Panc1 (cell line): Measurements from ENCODE around the gene RYR3. TPM values are rescaled to one million over a fixed set of nuclear protein-coding genes. Genes with fewer than 3 reads are reported as not detected.

ENCODE experiments used
- ATAC-seq: fragments of 200-7000 bp; cut with Tn5 transposase; 2 replicates; pipeline ENCODE4 v1.9.1; 2020; ENCODE audit warnings: mild to moderate bottlenecking, moderate library complexity
- BruUV-seq: library from RNA; stranded (reverse); fragments of 400-500 nt; replicated peaks from 2 replicates; lab custom pipeline; 2021; lab: Mats Ljungman, UMichigan
- CTCF ChIA-PET: fragments of 300-600 bp; sonication (Branson Sonifier 250); formaldehyde crosslinking; loops from one replicate; lab custom pipeline; 2022; ENCODE audit warnings: antibody characterized with exemption; lab: Charles Lee
- POLR2A ChIA-PET: fragments of 300-600 bp; sonication (Branson Sonifier 250); formaldehyde crosslinking; loops from one replicate; lab custom pipeline; 2022; ENCODE audit warnings: antibody characterized with exemption; lab: Charles Lee
- DNase-seq: peaks from one replicate; pipeline ENCODE4 v3.0.0-alpha.2; 2010; ENCODE audit warnings: low read depth, low spot score
- H3K27ac ChIP-seq: 2 replicates; pipeline ENCODE4 v1.5.1; 2011; ENCODE audit warnings: mild to moderate bottlenecking, low read length, inconsistent platforms
- H3K27me3 ChIP-seq: fragments of 200-500 bp; sonication (Bioruptor generic); 2 replicates; pipeline ENCODE4 v1.6.0; 2014; ENCODE audit warnings: low read length, inconsistent platforms; ENCODE audit not compliant: control insufficient read depth, insufficient read depth
- H3K36me3 ChIP-seq: fragments of 200-500 bp; sonication (Bioruptor generic); 2 replicates; pipeline ENCODE4 v1.5.1; 2014; ENCODE audit warnings: inconsistent platforms, mild to moderate bottlenecking, low read length, moderate library complexity; ENCODE audit not compliant: control insufficient read depth, insufficient read depth
- H3K4me1 ChIP-seq: 2 replicates; pipeline ENCODE4 v1.5.1; 2011; ENCODE audit warnings: inconsistent platforms, mild to moderate bottlenecking, low read length, moderate library complexity; ENCODE audit not compliant: control insufficient read depth, insufficient read depth
- H3K4me3 ChIP-seq, 2 experiments: 2 replicates each; pipeline ENCODE4 v1.5.1; 2011 to 2012; ENCODE audit warnings: low read depth in 2 of 2, low read length in 2 of 2, mild to moderate bottlenecking in 2 of 2, inconsistent platforms in 1 of 2, moderate library complexity in 1 of 2
- H3K9me3 ChIP-seq: fragments of 200-500 bp; sonication (Bioruptor generic); 2 replicates; pipeline ENCODE4 v1.5.1; 2014; ENCODE audit warnings: low read depth, mild to moderate bottlenecking, inconsistent platforms, low read length, moderate library complexity; ENCODE audit not compliant: control insufficient read depth, insufficient read depth
- CTCF ChIP-seq: fragments of 450-650 bp; IDR thresholded peaks from 2 replicates; pipeline ENCODE4 v1.5.1; 2017; ENCODE audit warnings: mild to moderate bottlenecking
- POLR2AphosphoS5 ChIP-seq: IDR thresholded peaks from 2 replicates; pipeline ENCODE4 v1.6.1; 2012; ENCODE audit warnings: mild to moderate bottlenecking, low read depth, low read length, moderate library complexity
- REST ChIP-seq, 2 experiments: IDR thresholded peaks; 2 replicates each; pipeline ENCODE4 v1.6.1; 2011 to 2012; ENCODE audit warnings: low read depth in 2 of 2, control low read depth in 1 of 2, low read length in 1 of 2, mild to moderate bottlenecking in 1 of 2, moderate library complexity in 1 of 2; ENCODE audit not compliant: insufficient read depth in 1 of 2
- SIN3A ChIP-seq: IDR thresholded peaks from 2 replicates; pipeline ENCODE4 v1.6.1; 2012; ENCODE audit warnings: low read depth, mild to moderate bottlenecking, low read length, moderate library complexity, borderline replicate concordance; ENCODE audit not compliant: insufficient read depth
- TCF7L2 ChIP-seq: IDR thresholded peaks from 2 replicates; pipeline ENCODE4 v1.6.1; 2011; ENCODE audit warnings: mild to moderate bottlenecking, low read depth, low read length, inconsistent platforms
- in situ Hi-C: cut with HindIII; loops from 2 replicates; pipeline ENCODE4 v1.10.0; 2016; ENCODE audit warnings: low sequenced_read_pairs, low pct_unique_long_range_greater_than_20kb
- intact Hi-C: fragments of 100-400 bp; cut with micrococcal nuclease; formaldehyde crosslinking; loops from one replicate; pipeline ENCODE4 v1.10.0; 2022; ENCODE audit not compliant: unreplicated experiment
- total RNA-seq: library from RNA; stranded (reverse); gene quantifications from one replicate; pipeline ENCODE4 v1.2.1, GENCODE V29; 2021; ENCODE audit not compliant: unreplicated experiment

RYR3 gene
- total RNA-seq, 1 experiment from 2014 or later: not detected

- BruUV-seq: no TSS peak
- ATAC-seq: no peak
- intact Hi-C loops (no loop called here), in situ Hi-C loops (no loop called here)
- TF ChIP-seq TCF7L2: no peak
- TF ChIP-seq SIN3A: no peak
- TF ChIP-seq CTCF: no peak
- no peak for TF ChIP-seq POLR2AphosphoS5
- TF ChIP-seq REST (IDR thresholded peaks at IDR 0.05; ENCODE audit: insufficient read depth in 1 of 2, low read depth in 2 of 2, low read length in 1 of 2): no peak
- ChIA-PET POLR2A (no interaction called here), CTCF (no interaction called here)
- Histone ChIP-seq H3K4me3 (no peak overlapping the region), H3K4me1 (no peaks in the 10 kb centered on the region), H3K36me3 (no peaks in the 10 kb centered on the region), H3K27ac (no peak overlapping the region), H3K27me3 (no peaks in the 10 kb centered on the region; the same call in 1 of the 2 replicates), H3K9me3 (no peaks in the 10 kb centered on the region)
- DNase-seq: no peak
Measured at GRCh38 chr15:33539825-33540573, 229.2 kb downstream of the RYR3 start.

- TF ChIP-seq TCF7L2 (no peak), CTCF (no peak), SIN3A (no peak), POLR2AphosphoS5 (no peak), REST (IDR thresholded peaks at IDR 0.05; ENCODE audit: insufficient read depth in 1 of 2, low read depth in 2 of 2, low read length in 1 of 2) (no peak)
- Histone ChIP-seq H3K27me3 (no peaks in the 10 kb centered on the region; the same call in 1 of the 2 replicates), H3K4me3 (no peak overlapping the region), H3K9me3 (no peaks in the 10 kb centered on the region), H3K4me1 (no peaks in the 10 kb centered on the region), H3K36me3 (no peaks in the 10 kb centered on the region), H3K27ac (no peak overlapping the region)
- POLR2A ChIA-PET: no interaction called here
- BruUV-seq: no TSS peak
- DNase-seq: no peak
- CTCF ChIA-PET: no interaction called here
- in situ Hi-C loops: no loop called here
- intact Hi-C loops: no loop called here
- ATAC-seq: no peak
Measured at GRCh38 chr15:33543957-33544356, 233.2 kb downstream of the RYR3 start.
